H9 (cell line): ENCODE results near the gene UBE2G1. TPM values are rescaled to one million over a fixed set of nuclear protein-coding genes. Genes with fewer than 3 reads are reported as not detected.

ENCODE experiments used
- DNase-seq: peaks from one replicate; pipeline ENCODE4 v3.0.0-alpha.2; 2017
- H2AFZ ChIP-seq: one replicate; pipeline ENCODE4 v1.6.1; 2013; ENCODE audit warnings: mild to moderate bottlenecking, low read length, control low read depth, moderate library complexity
- H2AK5ac ChIP-seq: 2 replicates; pipeline ENCODE4 v1.6.1; 2013; ENCODE audit warnings: low read length, control low read depth, mixed read lengths; ENCODE audit not compliant: insufficient read length
- H2BK120ac ChIP-seq: one replicate; pipeline ENCODE4 v1.6.1; 2013; ENCODE audit warnings: low read depth, mild to moderate bottlenecking, low read length, control low read depth, inconsistent platforms; ENCODE audit not compliant: poor library complexity, severe bottlenecking
- H2BK12ac ChIP-seq: 2 replicates; pipeline ENCODE4 v1.6.1; 2013; ENCODE audit warnings: low read length, control low read depth, mixed read lengths, low read depth; ENCODE audit not compliant: insufficient read length
- H2BK15ac ChIP-seq: 2 replicates; pipeline ENCODE4 v1.6.1; 2013; ENCODE audit warnings: low read depth, low read length, control low read depth
- H2BK20ac ChIP-seq: one replicate; pipeline ENCODE4 v1.6.1; 2013; ENCODE audit warnings: low read depth, mild to moderate bottlenecking, low read length, control low read depth, inconsistent platforms; ENCODE audit not compliant: poor library complexity, severe bottlenecking
- H2BK5ac ChIP-seq: 2 replicates; pipeline ENCODE4 v1.6.1; 2013; ENCODE audit warnings: low read length, control low read depth, mixed read lengths; ENCODE audit not compliant: insufficient read length
- H3K14ac ChIP-seq: 2 replicates; pipeline ENCODE4 v1.6.1; 2013; ENCODE audit warnings: low read length, control low read depth; ENCODE audit not compliant: insufficient read depth
- H3K18ac ChIP-seq: 2 replicates; pipeline ENCODE4 v1.6.1; 2013; ENCODE audit warnings: low read depth, mild to moderate bottlenecking, mixed read lengths, low read length, control low read depth; ENCODE audit not compliant: insufficient read length
- H3K23ac ChIP-seq: 2 replicates; pipeline ENCODE4 v1.6.1; 2013; ENCODE audit warnings: low read length, control low read depth, mixed read lengths, low read depth; ENCODE audit not compliant: insufficient read length
- H3K23me2 ChIP-seq: 2 replicates; pipeline ENCODE4 v1.6.1; 2013; ENCODE audit warnings: low read depth, mild to moderate bottlenecking, mixed read lengths, low read length, control low read depth; ENCODE audit not compliant: insufficient read length, poor library complexity, severe bottlenecking
- H3K27ac ChIP-seq: 2 replicates; pipeline ENCODE4 v1.5.1; 2013; ENCODE audit warnings: low read length, control low read depth, mixed read lengths, low read depth; ENCODE audit not compliant: insufficient read length
- H3K27me3 ChIP-seq: 2 replicates; pipeline ENCODE4 v1.6.1; 2013; ENCODE audit warnings: low read length, control low read depth, inconsistent platforms; ENCODE audit not compliant: insufficient read depth
- H3K4ac ChIP-seq: 2 replicates; pipeline ENCODE4 v1.6.1; 2013; ENCODE audit warnings: low read depth, mild to moderate bottlenecking, control low read depth, inconsistent platforms, low read length, moderate library complexity
- H3K4me1 ChIP-seq: 2 replicates; pipeline ENCODE4 v1.6.1; 2013; ENCODE audit warnings: low read length, control low read depth, inconsistent platforms; ENCODE audit not compliant: insufficient read depth
- H3K4me2 ChIP-seq: 2 replicates; pipeline ENCODE4 v1.6.1; 2013; ENCODE audit warnings: low read length, control low read depth, mixed read lengths; ENCODE audit not compliant: insufficient read length, insufficient read depth
- H3K56ac ChIP-seq: 2 replicates; pipeline ENCODE4 v1.6.1; 2013; ENCODE audit warnings: low read depth, mild to moderate bottlenecking, mixed read lengths, low read length, control low read depth; ENCODE audit not compliant: insufficient read length
- H3K79me1 ChIP-seq: 2 replicates; pipeline ENCODE4 v1.6.1; 2013; ENCODE audit warnings: low read depth, mild to moderate bottlenecking, moderate library complexity, low read length, control low read depth, inconsistent platforms; ENCODE audit not compliant: insufficient read depth, poor library complexity, severe bottlenecking
- H3K79me2 ChIP-seq: 2 replicates; pipeline ENCODE4 v1.6.1; 2013; ENCODE audit warnings: low read length, control low read depth, inconsistent platforms; ENCODE audit not compliant: insufficient read depth
- H3K9ac ChIP-seq: 2 replicates; pipeline ENCODE4 v1.6.1; 2013; ENCODE audit warnings: low read length, control low read depth, mixed read lengths; ENCODE audit not compliant: insufficient read length; ENCODE audit errors: extremely low read depth
- H3K9me3 ChIP-seq: one replicate; pipeline ENCODE4 v1.6.1; 2013; ENCODE audit warnings: low read depth, low read length, inconsistent platforms; ENCODE audit not compliant: control insufficient read depth
- H3T11ph ChIP-seq: one replicate; pipeline ENCODE4 v1.6.1; 2013; ENCODE audit warnings: mild to moderate bottlenecking, low read length, control low read depth, inconsistent platforms
- H4K20me1 ChIP-seq: one replicate; pipeline ENCODE4 v1.6.1; 2013; ENCODE audit not compliant: control insufficient read depth, insufficient read length, insufficient read depth
- H4K5ac ChIP-seq: 2 replicates; pipeline ENCODE4 v1.6.1; 2013; ENCODE audit warnings: low read depth, mild to moderate bottlenecking, mixed read lengths, low read length, control low read depth; ENCODE audit not compliant: insufficient read length
- H4K8ac ChIP-seq: replicated peaks from 2 replicates; pipeline ENCODE4 v1.6.1; 2013; ENCODE audit warnings: low read length, control low read depth, mixed read lengths, low read depth; ENCODE audit not compliant: insufficient read length
- H4K91ac ChIP-seq: 2 replicates; pipeline ENCODE4 v1.6.1; 2013; ENCODE audit warnings: low read depth, mild to moderate bottlenecking, moderate library complexity, mixed read lengths, low read length, control low read depth; ENCODE audit not compliant: insufficient read length
- H3K27ac Mint-ChIP-seq, 3 experiments: 2 replicates in 2 of 3; 3 replicates in 1 of 3; pipeline ENCODE4 v1.8.0; 2020 to 2021; ENCODE audit warnings: mixed read lengths in 3 of 3, mild to moderate bottlenecking in 1 of 3, moderate library complexity in 1 of 3
- H3K27me3 Mint-ChIP-seq: 2 replicates; pipeline ENCODE4 v1.8.0; 2021; ENCODE audit warnings: low read depth, mild to moderate bottlenecking, moderate library complexity, mixed read lengths
- H3K36me3 Mint-ChIP-seq, 3 experiments: 2 replicates in 2 of 3; 3 replicates in 1 of 3; pipeline ENCODE4 v1.8.0; 2020 to 2021; ENCODE audit warnings: low read depth in 3 of 3, mixed read lengths in 3 of 3; ENCODE audit not compliant: insufficient read depth in 1 of 3
- H3K4me1 Mint-ChIP-seq, 2 experiments: 2 replicates each; pipeline ENCODE4 v1.8.0; 2020; ENCODE audit warnings: mixed read lengths in 2 of 2
- H3K4me3 Mint-ChIP-seq, 2 experiments: 2 replicates in 1 of 2; 3 replicates in 1 of 2; pipeline ENCODE4 v1.8.0; 2020 to 2021; ENCODE audit warnings: mild to moderate bottlenecking in 2 of 2, mixed read lengths in 2 of 2, moderate library complexity in 1 of 2
- H3K9me3 Mint-ChIP-seq, 2 experiments: 2 replicates in 1 of 2; 3 replicates in 1 of 2; pipeline ENCODE4 v1.8.0; 2020; ENCODE audit warnings: mild to moderate bottlenecking in 2 of 2, mixed read lengths in 2 of 2, moderate library complexity in 1 of 2
- WGBS: extraction: QIAGEN DNeasy Blood & Tissue Kit; methylation state at CpG from one replicate; pipeline ENCODE4 v1.1.7; 2013; ENCODE audit warnings: missing lambda C conversion rate, low lambda C conversion rate, mixed read lengths; ENCODE audit not compliant: insufficient read length; ENCODE audit errors: extremely low coverage; 5-methylcytosine and 5-hydroxymethylcytosine counted together
- total RNA-seq: library from RNA; stranded (reverse); gene quantifications from 2 replicates; pipeline ENCODE4 v1.2.1, GENCODE V29; 2021
- TF ChIP-seq, protein P1 (sequence below): fragments of 200-600 bp; sonication (generic); conservative IDR thresholded peaks from 3 replicates; pipeline ENCODE4 v1.8.0; 2021; ENCODE audit warnings: antibody characterized with exemption, mild to moderate bottlenecking

Gene UBE2G1
- total RNA-seq, 1 experiment from 2014 or later: 188 TPM

DNA sequence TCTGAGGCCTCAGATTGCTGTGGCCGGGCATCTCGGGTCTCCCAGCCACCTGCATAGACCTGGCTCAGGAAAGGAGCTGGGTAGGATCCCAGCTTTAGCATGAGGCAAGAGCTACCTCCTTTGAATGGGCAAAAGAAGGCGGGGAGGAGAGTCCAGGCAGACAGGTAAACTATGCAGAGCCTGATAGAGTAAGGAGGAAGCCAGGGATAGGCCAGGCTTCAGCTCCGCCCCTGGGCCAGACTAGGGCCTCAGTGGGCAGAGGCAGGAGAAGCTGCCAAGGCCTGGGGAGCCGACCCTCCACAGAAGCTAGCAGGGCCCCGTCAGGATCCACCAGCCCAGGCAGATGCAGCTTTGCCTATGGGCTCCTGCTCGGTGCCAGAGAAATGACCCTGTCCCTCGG is 22.6 kb upstream of the UBE2G1 start:
- H3K4me1 ChIP-seq: peaks cover under 1% of the 10 kb centered on the region; the same call in 1 of the 2 replicates
- H4K5ac ChIP-seq: no peak overlapping the region
- peaks cover 25 to 28% of the 10 kb centered on the region in 2 experiments for H3K4me1 Mint-ChIP-seq
- no peak overlapping the region for H3K23ac ChIP-seq
- H2AK5ac ChIP-seq: no peak overlapping the region
- no peak overlapping the region for H3T11ph ChIP-seq
- H2BK5ac ChIP-seq: no peak overlapping the region
- no peak overlapping the region for H2BK120ac ChIP-seq
- no peaks in the 10 kb centered on the region for H3K23me2 ChIP-seq
- no peak overlapping the region for H3K4me3 Mint-ChIP-seq
- H3K4ac ChIP-seq: no peak overlapping the region
- H2BK20ac ChIP-seq: no peak overlapping the region
- H3K14ac ChIP-seq: no peak overlapping the region
- WGBS: no CpG with 5 or more reads among the region's 8 CpGs
- H3K18ac ChIP-seq: no peak overlapping the region
- no peak overlapping the region for H3K27ac ChIP-seq
- TF ChIP-seq, protein P1, sequence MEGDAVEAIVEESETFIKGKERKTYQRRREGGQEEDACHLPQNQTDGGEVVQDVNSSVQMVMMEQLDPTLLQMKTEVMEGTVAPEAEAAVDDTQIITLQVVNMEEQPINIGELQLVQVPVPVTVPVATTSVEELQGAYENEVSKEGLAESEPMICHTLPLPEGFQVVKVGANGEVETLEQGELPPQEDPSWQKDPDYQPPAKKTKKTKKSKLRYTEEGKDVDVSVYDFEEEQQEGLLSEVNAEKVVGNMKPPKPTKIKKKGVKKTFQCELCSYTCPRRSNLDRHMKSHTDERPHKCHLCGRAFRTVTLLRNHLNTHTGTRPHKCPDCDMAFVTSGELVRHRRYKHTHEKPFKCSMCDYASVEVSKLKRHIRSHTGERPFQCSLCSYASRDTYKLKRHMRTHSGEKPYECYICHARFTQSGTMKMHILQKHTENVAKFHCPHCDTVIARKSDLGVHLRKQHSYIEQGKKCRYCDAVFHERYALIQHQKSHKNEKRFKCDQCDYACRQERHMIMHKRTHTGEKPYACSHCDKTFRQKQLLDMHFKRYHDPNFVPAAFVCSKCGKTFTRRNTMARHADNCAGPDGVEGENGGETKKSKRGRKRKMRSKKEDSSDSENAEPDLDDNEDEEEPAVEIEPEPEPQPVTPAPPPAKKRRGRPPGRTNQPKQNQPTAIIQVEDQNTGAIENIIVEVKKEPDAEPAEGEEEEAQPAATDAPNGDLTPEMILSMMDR: no peak
- no peaks in the 10 kb centered on the region for H3K27me3 Mint-ChIP-seq
- no peak overlapping the region for H3K9ac ChIP-seq
- no peaks in the 10 kb centered on the region for H3K36me3 Mint-ChIP-seq
- no peak overlapping the region for H4K8ac ChIP-seq
- no peak overlapping the region for H3K56ac ChIP-seq
- H3K79me1 ChIP-seq: no peaks in the 10 kb centered on the region
- no peaks in the 10 kb centered on the region for H4K20me1 ChIP-seq
- H2BK15ac ChIP-seq: no peak overlapping the region
- peak; percentile 91 for DNase-seq
- H3K27me3 ChIP-seq: no peaks in the 10 kb centered on the region
- H2AFZ ChIP-seq: no peak overlapping the region
- no peaks in the 10 kb centered on the region for H3K79me2 ChIP-seq
- peak overlapping the region; percentile 88 to 94 (median 90); a peak in 6 of 7 replicates for H3K27ac Mint-ChIP-seq
- H2BK12ac ChIP-seq: no peak overlapping the region
- no peak overlapping the region for H3K4me2 ChIP-seq
- no peaks in the 10 kb centered on the region for H3K9me3 Mint-ChIP-seq
- no peak overlapping the region for H4K91ac ChIP-seq
- H3K9me3 ChIP-seq: no peaks in the 10 kb centered on the region
